T-helper 22 cell (primary cell): ENCODE results near the gene RPS27A.
"Not testable (repeated sequence)": the region's sequence is repeated elsewhere in the genome, so short reads cannot be mapped to it uniquely, and the experiment has no call there.

ENCODE experiments used
- DNase-seq: peaks from one replicate; pipeline ENCODE4 v3.0.0-alpha.2; 2020; ENCODE audit warnings: low read depth

Gene RPS27A

DNA sequence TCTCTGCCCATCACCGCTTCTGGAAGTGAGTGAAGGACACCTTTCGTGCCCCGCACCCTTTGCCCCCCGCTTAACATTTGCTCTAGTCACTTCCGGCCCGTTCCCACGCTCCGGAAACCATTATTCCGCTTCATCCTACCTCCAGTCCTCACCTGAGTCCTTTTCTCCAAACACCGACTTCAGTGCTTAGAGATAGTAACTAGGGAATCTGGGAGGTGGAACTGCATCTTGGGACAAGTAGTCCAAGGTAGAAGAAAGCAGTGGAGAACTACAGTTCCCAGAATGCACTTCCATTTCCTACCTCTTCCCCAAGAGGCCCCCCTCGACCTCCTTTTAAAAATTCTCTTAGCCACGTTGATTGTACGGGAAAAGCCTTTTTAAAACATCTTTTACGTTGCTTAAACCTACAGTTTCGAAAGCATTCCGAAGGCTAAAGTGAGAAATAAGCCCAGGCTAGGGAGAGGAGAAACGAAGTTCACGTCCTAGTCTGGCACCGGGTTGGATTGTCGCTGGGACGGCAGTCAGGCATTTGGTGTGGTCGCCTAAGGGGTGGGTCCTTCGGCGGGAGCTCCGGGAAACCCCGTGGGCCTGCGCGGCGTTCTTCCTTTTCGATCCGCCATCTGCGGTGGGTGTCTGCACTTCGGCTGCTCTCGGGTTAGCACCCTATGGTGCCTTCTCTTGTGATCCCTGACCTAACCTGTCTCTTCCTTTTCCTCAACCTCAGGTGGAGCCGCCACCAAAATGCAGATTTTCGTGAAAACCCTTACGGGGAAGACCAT, at the start of gene RPS27A, which contains the start of gene CLHC1:
TSS of gene RPS27A (plus strand) at position 605 of the 779 bp plus-strand sequence. CDS start at position 742, 137 bp downstream.
TSS of gene CLHC1 (minus strand) at position 210 of the 779 bp plus-strand sequence. CDS start 9,882 bp downstream, outside the sequence.
- peak; percentile 86 for DNase-seq

DNA sequence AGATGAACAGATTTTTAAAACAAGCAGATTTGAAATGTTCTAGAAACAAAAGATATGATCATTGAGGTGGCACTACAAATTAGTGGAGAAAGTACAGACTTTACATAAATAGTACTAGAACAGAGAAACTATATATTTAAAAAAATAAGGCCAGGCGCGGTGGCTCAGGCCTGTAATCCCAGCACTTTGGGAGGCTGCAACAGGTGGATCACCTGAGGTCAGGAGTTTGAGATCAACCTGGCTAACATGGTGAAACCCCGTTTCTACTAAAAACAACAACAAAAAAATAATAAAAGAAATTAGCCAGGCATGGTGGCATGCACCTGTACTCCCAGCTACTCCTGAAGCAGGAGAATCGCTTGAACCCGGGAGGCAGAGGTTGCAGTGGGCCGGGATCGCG, 45.7 kb upstream of the RPS27A start:
- not testable (repeated sequence) for DNase-seq

DNA sequence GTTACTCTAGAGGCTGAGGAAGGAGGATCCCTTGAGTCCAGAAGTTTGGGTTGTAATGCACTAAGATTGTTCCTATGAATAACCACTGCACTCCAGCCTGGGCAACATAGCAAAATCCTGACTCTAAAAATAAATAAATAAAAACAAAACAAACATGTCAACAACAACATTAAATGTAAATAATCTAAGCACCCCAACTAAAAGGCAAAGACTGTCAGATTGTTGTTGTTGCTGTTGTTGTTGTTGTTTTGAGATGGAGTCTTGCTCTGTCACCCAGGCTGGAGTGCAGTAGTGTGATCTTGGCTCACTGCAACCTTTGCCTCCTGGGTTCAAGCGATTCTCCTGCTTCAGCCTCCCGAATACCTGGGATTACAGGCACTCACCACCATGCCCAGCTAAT, 40.6 kb upstream of the RPS27A start:
- not testable (repeated sequence) for DNase-seq

DNA sequence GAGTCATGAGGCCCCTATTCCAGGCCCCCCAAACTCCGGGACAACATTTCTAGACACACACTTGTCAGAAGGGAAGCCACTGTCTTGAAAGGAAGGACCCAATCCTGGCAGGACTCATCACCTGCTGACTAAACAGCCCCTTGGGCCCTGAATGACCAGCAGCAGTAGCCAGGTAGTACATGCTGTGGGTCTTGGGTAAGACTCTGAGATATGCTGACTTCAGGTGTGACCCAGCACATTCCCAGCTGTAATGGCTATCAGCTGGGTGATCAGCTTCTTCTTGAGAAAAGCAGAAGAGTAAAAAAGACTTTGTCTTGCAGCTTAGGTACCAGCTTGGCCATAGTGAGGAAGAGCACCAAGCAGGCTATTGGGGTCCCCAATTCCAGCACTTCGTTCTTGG, 36.0 kb upstream of the RPS27A start:
- DNase-seq: no peak

DNA sequence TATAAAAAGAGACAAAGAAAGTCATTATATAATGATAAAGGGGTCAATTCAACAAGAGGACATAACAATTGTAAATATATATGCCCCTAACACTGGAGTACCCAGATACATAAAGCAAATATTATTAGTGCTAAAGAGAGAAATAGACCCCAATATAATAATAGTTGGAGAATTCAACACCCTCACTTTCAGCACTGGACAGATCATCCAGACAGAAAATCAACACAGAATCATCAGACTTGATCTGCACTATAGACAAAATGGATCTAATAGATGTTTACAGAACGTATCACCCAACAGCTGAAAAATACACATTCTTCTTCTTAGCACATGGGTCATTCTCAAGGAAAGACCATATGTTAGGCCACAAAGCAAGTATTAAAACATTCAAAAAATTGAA, 32.1 kb upstream of the RPS27A start:
- DNase-seq: no peak

DNA sequence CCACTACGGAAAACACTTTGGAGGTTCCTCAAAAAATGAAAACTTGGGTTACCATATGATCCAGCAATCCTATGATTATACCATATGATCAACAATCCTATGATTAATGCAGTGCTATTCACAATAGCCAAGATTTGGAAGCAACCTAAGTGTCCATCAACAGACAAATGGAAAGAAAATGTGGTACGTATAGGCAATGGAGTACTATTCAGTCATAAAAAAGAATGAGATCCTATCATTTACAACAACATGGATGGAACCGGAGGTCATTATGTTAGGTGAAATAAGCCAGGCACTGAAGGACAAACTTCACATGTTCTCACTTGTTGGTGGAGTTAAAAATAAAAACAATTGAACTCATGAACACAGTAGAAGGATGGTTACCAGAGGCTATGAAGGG, 28.0 kb upstream of the RPS27A start:
- no peak for DNase-seq

DNA sequence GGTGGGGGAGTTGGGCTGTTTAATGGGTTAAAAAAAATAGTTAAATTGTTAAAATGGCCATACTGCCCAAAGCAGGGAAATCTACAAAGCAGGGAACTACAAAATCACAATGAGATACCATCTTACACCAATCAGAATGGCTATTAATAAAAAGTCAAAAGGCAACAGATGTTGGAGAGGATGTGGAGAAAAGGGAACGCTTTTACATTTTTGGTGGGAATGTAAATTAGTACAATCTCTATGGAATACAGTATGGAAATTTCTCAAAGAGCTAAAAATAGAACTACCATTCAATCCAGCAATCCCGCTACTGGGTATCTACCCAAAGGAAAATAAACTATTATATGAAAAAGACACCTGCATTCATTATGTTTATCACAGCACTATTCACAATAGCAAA, 27.5 kb upstream of the RPS27A start:
- DNase-seq: no peak

DNA sequence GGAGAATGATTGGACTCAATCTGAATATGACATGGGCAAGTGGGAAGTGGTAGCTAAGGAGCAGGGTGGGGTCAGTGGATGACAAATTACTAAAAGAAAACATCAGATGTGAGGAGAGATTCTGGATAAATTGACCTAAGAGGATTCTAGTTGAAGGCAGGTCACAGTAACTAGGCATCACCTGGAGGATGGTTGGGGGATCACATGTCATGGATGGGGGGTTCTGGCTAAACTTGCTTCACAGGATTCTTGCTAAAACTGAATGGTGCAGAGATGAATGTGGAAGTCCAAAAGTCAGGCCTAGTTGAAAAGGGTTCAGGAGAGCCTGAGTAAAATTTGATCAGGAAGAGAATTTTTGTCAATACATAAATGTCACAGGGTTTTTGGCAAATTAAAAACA, 18.7 kb upstream of the RPS27A start:
- no peak for DNase-seq

DNA sequence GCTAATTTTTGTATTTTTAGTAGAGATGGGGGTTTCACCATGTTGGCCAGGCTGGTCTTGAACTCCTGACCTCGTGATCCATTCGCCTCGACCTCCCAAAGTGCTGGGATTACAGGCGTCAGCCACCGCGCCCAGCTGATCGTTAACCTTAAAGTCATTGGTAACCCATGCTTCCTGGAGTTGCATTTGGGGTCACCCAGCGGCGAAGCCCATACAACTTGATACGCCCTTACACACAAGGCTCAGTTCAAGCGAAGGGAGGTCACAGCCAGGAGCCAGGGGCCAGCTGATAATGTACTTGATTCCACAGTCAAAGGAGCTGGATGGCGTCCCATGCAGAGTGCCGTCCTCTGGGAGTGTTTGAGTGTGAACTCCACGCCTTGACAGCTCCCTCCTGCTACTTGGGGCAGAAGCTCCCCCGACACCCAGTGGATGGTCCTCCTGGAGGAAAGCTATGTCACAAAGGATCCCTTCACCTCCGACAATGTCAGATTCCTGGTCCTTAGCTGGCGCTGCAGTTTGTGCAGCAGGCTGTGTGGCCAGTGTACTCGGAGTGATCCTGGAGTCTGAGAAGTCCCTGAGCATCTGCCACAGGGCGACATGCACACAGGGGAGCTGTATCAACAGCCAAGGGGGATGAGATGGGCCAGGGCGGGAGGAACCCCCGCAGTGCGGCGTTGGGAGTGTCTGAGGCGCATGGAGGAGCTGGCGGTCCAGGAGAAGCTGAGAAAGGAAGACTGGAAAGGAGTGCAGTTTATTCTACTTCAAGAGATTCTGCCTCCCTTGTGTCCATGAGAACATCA, 8.3 kb upstream of the RPS27A start:
- no peak for DNase-seq

DNA sequence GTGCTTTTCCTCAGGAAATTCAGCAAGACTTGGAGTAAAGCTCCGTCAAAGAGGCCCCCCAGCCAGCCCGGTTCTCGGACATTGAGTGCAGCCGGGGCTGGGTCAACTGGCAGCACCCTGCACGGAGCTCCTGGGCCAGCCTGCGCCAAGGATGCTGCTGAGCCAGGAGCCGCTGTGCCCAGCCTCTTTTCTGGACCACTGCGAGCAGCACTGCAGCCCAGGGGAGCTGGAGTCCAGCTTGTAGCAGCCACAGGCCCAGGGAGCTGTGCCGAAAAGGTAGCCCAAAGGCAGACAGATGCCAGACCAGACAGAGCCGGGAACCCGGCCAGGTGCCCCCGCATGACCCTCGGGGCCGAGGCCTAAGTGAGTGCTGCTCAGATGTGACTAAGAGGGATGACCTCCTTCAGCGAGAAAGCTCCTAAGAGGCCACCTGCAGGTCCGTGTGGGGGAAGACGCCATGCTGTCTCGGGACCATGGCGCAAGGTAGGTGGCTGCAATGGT, 7.7 kb upstream of the RPS27A start:
- no peak for DNase-seq

DNA sequence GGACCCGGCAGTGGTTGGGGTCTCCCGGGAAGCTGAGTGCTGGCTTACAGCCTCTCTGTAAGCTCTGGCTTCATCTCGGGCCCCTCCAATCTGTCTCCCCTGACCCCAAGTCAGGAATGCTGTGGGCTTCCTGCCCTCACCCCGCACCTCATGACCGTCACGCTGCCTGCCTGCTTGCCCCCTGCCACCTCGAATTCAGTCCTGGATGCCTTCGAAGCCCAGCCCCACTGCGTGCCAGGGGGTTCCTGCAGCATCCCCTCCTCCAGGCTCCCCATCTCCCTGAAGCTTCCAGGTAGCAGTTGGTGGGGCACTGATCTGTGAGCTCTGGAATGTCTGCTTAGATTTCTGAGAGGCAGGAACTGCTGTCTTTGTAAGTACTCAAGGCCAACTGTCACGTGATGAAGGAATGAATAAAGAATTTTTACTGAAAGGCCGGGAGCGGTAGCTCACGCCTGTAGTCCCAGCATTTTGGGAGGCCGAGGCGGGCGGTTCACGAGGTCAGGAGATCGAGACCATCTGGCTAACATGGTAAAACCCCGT, 6.9 kb upstream of the RPS27A start:
- DNase-seq: no peak

DNA sequence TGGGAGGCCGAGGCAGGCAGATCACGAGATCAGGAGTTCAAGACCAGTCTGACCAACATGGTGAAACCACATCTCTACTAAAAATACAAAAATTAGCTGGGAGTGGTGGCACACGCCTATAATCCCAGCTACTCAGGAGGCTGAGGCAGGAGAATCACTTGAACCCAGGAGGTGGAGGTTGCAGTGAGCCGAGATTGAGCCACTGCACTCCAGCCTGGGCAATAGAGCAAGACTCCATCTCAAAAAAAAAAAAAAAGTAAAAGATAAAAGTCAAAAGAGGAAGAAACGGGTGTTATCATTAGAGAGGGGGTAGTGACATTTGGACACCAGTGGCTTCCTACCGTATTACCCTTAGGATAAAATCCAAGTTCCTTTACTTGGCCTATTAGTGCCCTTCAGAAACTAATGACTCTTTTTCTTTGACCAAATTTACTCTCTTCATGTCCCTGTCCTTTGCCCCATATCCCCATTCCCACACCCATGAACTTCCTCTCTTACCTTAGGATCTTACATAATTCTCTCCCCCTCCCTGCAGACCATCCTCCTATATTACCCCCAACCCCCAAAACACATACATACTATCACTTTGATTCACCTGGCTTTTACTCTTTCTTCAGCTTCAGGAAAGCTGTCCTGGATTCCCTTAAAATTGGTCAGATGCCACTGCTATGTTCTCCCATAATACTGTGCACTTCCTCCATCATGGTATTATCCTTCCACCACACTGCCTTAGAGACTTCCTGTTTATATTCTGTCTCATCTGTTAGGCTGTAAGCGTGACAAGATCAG, 4.9 kb upstream of the RPS27A start:
- DNase-seq: not testable (repeated sequence)

DNA sequence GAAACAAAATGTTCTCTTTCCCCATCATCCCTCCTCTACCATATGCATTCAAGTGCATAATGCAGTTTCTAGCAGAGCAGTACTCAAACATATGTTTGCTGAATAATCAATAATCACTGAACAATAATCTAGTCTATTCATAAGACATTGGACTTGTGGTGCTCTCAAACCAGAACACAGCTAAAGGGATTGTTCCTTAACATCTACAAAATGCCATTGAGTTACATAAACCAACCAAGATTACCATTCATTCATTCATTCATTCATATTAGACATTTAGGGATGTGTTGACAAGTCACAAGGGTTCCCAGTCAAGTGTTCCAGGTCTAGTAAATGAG, 4.3 kb upstream of the RPS27A start:
- no peak for DNase-seq

DNA sequence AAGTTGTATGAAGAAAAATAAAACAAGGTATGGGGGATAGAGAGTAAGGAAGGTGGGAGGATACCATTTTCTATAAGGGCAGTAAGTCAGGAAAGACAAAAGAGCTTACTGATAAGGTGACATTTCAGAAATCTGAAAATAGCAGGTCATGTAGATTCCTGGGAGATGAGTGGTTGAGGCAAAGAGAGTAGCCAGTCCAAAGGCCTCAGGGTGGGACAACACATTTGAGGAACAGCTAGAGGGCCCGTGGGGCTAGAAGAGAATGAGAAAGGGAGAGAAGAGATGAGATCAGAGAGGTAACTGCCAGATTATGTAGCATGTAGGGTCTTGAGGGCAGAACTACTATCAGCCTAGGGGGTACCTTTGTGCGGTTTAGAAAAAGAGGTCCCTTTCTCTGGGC, 3.3 kb upstream of the RPS27A start:
- DNase-seq: no peak

DNA sequence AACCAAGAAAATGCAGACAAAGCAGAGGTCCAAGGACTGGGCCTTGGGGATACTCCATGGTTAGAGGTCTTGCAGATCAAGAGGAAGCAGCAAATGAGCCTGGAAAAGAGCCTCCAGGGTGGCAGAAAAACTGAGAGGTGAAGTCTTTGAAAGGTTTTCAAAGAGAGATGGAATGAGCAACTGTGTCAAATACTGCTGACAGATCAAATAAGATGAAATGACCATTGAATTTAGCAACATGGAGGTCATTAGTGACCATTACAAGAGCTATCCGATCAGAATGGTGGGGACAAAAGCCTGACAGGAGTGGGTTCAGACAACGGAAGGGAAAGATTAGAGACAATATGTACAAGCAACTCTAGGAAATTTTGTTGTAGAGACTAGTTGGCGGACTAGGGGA, 1.9 kb upstream of the RPS27A start:
- no peak for DNase-seq

DNA sequence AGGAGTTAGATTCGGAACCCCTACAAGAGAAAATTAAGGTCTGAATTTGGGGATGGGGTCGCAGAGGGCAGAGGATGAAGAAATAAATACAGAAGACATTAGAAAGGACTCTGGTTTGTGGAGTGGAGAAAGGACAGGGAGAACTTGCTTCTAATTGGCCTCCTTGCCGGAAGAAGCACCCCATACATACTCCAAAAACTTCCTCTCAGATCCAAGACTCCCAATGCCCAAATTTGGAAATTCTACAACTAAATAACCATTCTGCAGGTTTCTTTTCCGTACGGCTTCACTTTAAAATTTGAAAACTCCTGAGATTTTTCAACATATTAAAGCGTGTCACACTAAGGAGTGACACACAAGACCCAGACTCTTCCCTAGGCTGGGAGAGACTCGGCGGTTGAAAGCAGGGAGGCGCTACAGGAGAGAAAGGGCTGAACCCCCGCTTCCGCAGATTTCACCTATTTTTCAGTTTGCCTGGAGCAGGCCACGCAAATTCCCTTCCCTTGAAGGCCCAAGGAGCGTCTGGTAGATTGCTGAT, 873 bp upstream of the RPS27A start:
- no peak for DNase-seq

DNA sequence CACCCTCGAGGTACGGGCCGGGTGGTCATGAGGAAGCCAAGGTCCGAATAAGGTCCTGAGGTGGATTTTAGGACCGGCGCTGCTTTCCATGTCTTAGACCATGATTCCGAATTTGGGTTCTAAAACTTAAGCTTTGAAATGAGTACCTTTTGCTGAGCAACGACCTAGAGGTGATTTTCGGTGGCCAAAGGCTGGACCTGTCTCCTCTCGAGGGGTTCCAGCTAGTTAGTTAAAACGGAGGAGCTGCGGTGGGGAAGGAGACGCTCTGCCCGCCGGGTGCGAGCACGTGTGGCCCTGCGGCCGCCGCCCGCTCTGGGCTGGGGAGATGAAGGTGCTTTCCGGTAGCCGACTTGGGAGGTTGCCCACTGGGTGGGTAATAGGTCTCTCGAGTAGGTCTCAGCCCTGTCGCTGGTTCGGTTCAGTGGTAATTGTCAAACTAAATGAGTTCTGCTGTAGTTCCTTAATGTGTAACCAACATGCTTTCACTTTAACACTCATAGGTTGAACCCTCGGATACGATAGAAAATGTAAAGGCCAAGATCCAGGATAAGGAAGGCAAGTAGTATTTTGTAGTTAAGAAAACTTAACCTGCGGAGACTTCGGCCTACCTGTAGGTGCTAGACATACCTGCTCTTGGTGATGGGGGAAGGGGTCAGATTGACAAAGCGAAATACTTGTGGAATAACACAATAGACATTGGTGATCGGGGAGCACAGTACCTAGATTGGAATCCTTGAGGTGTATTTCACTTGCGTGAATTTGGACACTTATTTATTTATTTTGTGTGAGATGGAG, 572 bp downstream of the RPS27A start:
- DNase-seq: peak; percentile 54

DNA sequence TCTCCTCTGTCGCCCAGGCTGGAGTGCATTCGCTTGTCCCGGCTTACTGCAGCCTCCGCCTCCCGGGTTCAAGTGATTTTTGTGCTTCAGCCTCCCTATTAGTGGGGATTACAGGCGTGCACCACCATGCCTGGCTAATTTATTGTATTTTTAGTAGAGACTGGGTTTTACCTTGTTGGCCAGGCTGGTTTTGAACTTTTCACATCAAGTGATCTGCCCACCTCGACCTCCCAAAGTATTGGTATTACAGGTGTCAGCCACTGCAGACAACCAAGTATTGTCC, 1.1 kb downstream of the RPS27A start:
- DNase-seq: no peak

DNA sequence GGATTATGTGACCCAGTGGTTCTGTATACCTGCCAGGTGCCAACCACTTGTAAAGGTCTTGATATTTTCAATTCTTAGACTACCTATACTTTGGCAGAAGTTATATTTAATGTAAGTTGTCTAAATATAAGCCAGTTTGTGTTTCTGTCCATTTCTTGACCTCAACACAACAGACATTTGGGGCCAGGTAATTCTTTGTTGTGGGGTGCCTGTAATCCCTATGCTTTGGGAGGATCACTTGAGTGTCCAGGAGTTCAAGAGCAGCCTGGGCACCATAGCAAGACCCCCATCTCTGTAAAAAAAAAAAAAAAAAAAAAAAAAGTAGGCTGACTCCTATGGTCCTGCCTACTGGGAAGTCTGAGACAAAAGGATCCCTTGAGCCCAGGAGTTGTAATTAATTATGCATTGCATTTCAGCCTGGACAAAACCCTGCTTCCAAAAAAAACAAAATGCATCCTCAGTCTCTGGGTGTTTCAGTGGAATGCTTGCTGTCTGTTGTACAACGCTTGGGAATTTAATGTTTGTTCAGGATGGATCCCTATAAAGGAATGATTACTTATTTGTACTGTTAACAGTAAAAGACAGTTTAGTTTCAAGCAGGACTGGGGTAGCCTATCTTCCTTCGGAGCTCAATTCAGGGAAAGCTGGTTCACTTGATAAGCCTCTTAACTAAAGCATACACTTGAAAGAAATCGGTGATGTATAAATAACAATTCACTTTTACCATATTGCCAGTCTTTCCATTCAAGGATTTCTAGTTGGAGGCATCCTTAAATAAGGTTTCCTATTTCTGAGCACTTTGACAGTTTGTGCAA, 3.4 kb downstream of the RPS27A start:
- DNase-seq: no peak

DNA sequence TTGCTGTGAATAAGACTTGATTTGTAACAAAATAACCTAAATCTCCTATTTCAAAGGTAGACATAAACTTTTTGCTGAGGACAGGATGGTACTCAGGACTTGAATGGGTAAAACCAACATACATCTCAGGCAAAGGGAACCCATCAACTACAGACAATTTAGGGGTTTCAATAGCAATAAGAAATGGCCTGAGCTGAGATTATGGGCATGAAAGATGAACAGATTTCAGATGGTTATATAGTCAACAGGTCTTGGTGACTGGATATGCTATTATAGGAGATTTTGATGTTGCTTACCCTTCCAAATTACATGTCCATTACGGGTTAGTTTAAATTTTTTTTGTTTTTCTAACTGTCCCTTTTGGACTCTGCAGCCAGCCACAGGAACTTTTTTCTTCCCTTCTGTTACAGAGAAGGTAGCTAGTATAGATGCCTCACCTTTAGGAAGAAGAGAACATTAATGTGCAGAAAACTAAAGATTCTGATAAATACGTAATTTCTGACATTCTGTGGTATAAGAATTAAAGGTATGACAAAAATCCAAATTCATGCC, 4.6 kb downstream of the RPS27A start:
- no peak for DNase-seq
